GM10266 (cell line): ENCODE data around the gene MDC1.

Source experiments
- DNase-seq: peaks from one replicate; pipeline ENCODE4 v3.0.0; 2012; ENCODE audit errors: extremely low spot score
- TF ChIP-seq, protein P1 (sequence below): IDR thresholded peaks from 2 replicates; pipeline ENCODE4 v1.5.1; 2012; ENCODE audit warnings: mild to moderate bottlenecking, low read depth; ENCODE audit not compliant: control insufficient read depth, insufficient read depth; ENCODE audit errors: missing control alignments

The MDC1 gene

DNA sequence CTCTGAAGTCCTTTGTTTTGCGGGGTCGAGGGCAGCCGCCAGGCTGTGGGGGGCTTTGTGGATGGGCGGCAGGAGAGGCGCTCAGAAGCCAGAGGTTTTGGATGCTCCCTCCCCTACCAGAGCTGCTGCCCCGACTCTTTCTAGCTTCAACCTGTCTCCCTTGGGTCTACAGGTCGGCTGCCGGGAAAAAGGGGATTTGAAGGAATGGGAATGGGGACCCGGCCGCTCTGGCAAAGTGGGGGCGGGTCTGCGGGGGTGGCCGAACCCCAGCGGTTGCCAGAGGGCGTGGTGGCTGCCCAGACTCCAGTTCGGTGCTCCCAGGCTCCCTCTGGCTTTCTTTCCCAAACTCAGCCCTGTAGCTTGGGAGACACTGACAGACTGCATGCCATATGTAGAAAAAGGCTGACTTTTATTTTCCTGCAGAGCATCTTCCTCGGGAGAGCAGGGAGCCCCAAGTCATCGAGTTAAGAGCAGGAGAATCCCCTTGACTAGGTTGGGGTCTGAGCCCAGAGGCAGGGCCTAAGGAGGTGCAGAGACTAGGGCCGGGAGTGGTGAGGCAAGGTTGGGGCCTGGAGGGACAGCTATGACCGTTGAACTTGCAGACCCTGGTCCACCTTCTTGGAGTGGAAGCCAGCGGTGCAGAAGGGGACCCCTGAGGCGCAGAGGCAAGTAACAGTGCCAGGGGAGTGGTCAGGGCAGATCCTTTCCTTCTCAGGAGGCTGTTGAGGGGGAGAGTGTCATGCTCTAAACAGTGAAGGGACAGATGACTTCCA lies 29.2 kb downstream of the MDC1 start:
- TF ChIP-seq, protein P1, sequence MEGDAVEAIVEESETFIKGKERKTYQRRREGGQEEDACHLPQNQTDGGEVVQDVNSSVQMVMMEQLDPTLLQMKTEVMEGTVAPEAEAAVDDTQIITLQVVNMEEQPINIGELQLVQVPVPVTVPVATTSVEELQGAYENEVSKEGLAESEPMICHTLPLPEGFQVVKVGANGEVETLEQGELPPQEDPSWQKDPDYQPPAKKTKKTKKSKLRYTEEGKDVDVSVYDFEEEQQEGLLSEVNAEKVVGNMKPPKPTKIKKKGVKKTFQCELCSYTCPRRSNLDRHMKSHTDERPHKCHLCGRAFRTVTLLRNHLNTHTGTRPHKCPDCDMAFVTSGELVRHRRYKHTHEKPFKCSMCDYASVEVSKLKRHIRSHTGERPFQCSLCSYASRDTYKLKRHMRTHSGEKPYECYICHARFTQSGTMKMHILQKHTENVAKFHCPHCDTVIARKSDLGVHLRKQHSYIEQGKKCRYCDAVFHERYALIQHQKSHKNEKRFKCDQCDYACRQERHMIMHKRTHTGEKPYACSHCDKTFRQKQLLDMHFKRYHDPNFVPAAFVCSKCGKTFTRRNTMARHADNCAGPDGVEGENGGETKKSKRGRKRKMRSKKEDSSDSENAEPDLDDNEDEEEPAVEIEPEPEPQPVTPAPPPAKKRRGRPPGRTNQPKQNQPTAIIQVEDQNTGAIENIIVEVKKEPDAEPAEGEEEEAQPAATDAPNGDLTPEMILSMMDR, result no peak
- no peak for DNase-seq

DNA sequence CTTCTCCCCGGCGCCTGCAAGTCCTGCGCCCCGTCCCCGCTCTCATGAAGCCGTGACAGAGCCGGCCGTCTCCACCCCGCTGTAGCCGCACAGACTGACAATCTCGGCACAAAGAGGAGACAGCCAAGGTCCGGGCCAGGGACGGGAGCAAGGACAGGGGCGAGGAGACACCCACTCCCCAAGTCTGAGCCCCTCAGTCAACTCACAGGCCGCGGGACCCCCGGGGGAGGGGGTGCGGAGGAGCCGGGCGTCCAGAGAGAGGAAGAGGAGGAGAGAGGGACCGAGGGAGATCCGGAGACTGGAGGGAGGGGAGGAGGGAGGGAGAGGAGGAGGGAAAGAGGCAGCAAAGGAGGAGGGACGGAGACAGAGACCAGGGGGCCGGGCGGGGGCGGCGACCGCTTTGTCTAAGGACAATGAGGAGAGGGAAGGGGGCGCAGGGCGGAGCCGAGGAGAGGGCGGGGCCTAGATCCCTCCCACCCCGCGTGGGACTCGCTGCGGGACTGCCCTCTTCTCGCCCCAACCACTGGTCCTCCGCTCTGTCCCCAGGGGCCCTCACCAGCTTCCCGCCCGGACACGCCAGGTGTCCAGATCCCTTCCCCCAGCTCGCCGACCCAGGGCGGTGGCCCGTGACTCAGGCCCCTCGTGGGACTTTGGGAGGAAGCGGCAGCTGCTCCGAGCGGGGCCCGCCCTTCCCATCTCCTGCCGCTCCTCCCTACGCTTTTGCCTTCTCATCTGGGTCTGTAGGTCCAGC lies 30.0 kb downstream of the MDC1 start:
- peak; percentile 89 for DNase-seq
- TF ChIP-seq, protein P1, result no peak

DNA sequence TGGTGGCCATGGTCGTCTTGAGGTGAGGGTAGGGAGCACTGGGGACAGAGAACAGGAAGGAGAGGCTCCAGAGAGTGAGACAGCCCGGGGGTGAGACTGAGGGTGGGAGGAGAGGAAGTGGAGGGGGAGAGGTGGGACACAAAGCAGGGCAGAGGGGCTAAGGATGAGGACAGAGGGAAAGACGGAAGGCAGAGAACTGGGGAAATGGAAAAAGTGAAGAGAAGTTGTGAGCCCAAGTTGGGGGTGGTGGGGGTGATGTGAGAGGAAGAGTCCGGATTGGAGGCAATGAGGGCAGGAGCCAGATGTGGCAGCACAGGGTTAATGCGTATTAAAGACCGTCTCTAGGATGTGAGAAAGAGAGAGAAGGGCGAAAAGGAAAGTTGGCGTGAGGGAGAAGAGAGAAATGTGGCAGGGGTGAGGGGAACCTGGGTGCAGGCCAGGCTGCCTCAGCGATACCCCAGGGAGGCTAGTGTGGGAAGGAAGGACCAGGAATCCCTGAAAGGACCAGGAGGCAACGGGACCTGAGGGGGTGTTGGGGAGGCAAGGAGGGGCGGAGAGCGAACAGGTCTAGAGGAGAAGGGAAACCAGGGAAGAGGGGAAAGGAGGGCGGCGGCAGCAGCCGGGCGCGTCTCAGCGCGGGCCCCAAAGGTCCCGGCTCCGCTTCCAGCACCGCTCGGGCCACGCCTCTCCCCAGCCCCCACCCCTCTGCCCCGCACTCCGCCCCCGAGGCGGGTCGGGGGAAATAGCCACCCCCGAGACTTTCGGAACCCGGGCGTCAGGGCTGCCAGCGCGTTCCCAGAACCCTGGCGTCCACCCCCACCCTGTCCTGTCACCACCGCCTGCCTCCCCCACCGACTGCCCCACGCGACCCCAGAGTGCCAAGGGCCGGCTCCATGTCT lies 30.8 kb downstream of the MDC1 start, which contains the start of gene PPP1R18:
TSS of gene PPP1R18 (minus strand) at position 637 of the 899 bp plus-strand sequence. CDS start at position 10, 627 bp downstream.
- TF ChIP-seq, protein P1, result no peak
- peak; percentile 74 for DNase-seq

DNA sequence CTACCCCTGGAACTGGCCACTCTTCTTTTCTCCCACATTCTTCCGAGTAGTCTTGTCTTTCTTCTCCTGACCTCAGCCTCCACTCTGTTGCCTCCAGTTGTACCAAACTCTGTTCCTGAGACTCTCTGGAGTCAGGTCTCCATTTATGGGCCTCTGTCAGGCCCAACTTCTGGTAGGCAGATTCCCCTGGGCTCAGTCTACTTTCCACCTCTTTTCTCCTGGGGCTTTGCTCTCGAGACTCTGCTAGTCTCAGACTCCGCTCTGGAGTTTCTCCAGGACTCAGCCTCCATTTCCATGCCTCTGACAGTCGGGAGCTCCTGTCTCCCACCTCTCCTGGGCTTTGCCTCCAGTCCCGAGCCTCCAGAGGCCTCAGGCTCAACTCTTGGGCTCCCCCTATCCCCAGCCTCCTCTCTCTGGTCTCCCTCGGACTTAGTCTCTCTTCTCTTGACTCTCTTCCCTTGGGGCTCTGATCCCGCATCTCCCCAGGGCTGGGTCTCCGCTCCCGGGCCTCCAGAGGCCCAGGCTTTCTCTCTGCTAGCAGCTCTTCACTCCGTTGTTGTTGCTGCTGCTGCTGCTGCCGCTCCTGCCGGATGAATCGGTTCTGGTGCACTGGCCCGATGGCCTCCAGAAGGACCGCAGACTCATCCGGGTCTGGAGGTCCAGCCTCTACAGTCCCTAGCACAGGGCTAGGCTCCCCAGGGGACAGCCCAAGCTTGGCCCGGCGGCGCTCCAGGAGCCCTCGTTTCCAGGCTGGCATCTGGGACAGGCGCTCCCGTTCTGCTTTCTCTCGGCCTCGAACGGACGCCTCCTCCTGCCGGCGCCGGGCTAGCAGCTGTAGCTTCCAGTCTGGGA lies 31.7 kb downstream of the MDC1 start:
- TF ChIP-seq, protein P1, result peak; percentile 50
- no peak for DNase-seq

DNA sequence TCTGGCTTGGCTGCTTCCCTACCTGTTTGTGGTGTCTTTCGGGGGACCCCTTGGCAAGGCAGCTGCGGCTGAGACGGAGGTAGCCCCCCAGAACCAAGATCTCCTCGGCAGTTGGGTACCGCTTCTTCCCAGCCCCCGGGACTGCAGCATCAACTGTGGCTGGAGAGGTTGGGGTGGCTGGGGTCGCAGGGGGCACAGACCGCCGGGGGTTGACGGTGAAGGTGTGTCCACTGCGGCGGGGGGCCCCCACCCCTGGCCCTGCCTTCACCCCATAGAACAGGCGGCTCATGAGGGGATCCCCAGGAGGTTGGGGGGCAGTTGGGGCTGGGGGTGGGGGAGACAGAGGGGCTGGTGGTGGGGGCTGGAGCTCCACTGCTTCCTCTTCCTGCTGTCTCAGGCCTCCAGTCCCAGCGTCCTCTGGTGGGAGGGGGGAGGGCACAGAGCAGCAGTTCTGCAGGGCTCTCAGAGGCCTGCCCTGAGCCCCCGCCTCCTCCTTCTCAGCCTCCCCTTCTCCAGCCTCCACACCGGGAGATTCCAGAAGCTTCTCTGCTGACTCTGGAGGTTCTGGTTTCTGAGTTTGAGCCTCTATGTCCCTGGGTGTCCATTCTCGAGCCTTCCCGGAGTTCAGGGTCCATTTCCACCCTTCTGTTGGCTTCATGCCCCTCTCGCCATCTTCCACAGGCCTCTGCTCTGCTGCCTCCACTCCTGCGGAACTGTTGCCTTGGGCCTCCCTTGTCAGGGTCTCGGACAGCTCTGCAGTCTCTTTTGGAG lies 32.5 kb downstream of the MDC1 start:
- DNase-seq, result peak; percentile 68
- TF ChIP-seq, protein P1, result no peak

DNA sequence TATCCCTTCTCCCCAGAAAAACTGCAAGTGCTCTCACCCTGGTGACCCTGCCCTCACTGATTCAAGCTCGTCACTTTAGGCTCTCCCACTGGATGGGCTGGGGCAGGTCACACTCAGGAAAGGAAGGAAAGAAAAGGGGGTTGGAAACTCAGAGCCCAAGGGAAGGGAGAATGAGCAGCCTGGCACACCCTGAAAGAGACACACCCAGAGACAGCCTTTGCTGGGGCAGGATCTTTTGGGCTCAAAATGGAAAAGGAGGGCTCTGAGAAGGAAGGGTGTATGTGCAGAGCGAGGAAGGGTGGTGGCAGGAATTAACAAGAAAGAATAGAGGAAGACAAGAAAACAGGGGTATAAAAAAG lies 33.1 kb downstream of the MDC1 start:
- TF ChIP-seq, protein P1, result no peak
- DNase-seq, result no peak
